H9 (cell line): ENCODE measurements around the gene EPAS1. TPM values are rescaled to one million over a fixed set of nuclear protein-coding genes. Genes with fewer than 3 reads are reported as not detected.

Source experiments
- DNase-seq: peaks from one replicate; pipeline ENCODE4 v3.0.0-alpha.2; 2017
- H2AFZ ChIP-seq: one replicate; pipeline ENCODE4 v1.6.1; 2013; ENCODE audit warnings: mild to moderate bottlenecking, low read length, control low read depth, moderate library complexity
- H2AK5ac ChIP-seq: 2 replicates; pipeline ENCODE4 v1.6.1; 2013; ENCODE audit warnings: low read length, control low read depth, mixed read lengths; ENCODE audit not compliant: insufficient read length
- H2BK120ac ChIP-seq: one replicate; pipeline ENCODE4 v1.6.1; 2013; ENCODE audit warnings: low read depth, mild to moderate bottlenecking, low read length, control low read depth, inconsistent platforms; ENCODE audit not compliant: poor library complexity, severe bottlenecking
- H2BK12ac ChIP-seq: 2 replicates; pipeline ENCODE4 v1.6.1; 2013; ENCODE audit warnings: low read length, control low read depth, mixed read lengths, low read depth; ENCODE audit not compliant: insufficient read length
- H2BK15ac ChIP-seq: 2 replicates; pipeline ENCODE4 v1.6.1; 2013; ENCODE audit warnings: low read depth, low read length, control low read depth
- H2BK20ac ChIP-seq: one replicate; pipeline ENCODE4 v1.6.1; 2013; ENCODE audit warnings: low read depth, mild to moderate bottlenecking, low read length, control low read depth, inconsistent platforms; ENCODE audit not compliant: poor library complexity, severe bottlenecking
- H2BK5ac ChIP-seq: 2 replicates; pipeline ENCODE4 v1.6.1; 2013; ENCODE audit warnings: low read length, control low read depth, mixed read lengths; ENCODE audit not compliant: insufficient read length
- H3K14ac ChIP-seq: 2 replicates; pipeline ENCODE4 v1.6.1; 2013; ENCODE audit warnings: low read length, control low read depth; ENCODE audit not compliant: insufficient read depth
- H3K18ac ChIP-seq: 2 replicates; pipeline ENCODE4 v1.6.1; 2013; ENCODE audit warnings: low read depth, mild to moderate bottlenecking, mixed read lengths, low read length, control low read depth; ENCODE audit not compliant: insufficient read length
- H3K23ac ChIP-seq: 2 replicates; pipeline ENCODE4 v1.6.1; 2013; ENCODE audit warnings: low read length, control low read depth, mixed read lengths, low read depth; ENCODE audit not compliant: insufficient read length
- H3K23me2 ChIP-seq: 2 replicates; pipeline ENCODE4 v1.6.1; 2013; ENCODE audit warnings: low read depth, mild to moderate bottlenecking, mixed read lengths, low read length, control low read depth; ENCODE audit not compliant: insufficient read length, poor library complexity, severe bottlenecking
- H3K27ac ChIP-seq: 2 replicates; pipeline ENCODE4 v1.5.1; 2013; ENCODE audit warnings: low read length, control low read depth, mixed read lengths, low read depth; ENCODE audit not compliant: insufficient read length
- H3K27me3 ChIP-seq: 2 replicates; pipeline ENCODE4 v1.6.1; 2013; ENCODE audit warnings: low read length, control low read depth, inconsistent platforms; ENCODE audit not compliant: insufficient read depth
- H3K4ac ChIP-seq: 2 replicates; pipeline ENCODE4 v1.6.1; 2013; ENCODE audit warnings: low read depth, mild to moderate bottlenecking, control low read depth, inconsistent platforms, low read length, moderate library complexity
- H3K4me1 ChIP-seq: 2 replicates; pipeline ENCODE4 v1.6.1; 2013; ENCODE audit warnings: low read length, control low read depth, inconsistent platforms; ENCODE audit not compliant: insufficient read depth
- H3K4me2 ChIP-seq: 2 replicates; pipeline ENCODE4 v1.6.1; 2013; ENCODE audit warnings: low read length, control low read depth, mixed read lengths; ENCODE audit not compliant: insufficient read length, insufficient read depth
- H3K56ac ChIP-seq: 2 replicates; pipeline ENCODE4 v1.6.1; 2013; ENCODE audit warnings: low read depth, mild to moderate bottlenecking, mixed read lengths, low read length, control low read depth; ENCODE audit not compliant: insufficient read length
- H3K79me1 ChIP-seq: 2 replicates; pipeline ENCODE4 v1.6.1; 2013; ENCODE audit warnings: low read depth, mild to moderate bottlenecking, moderate library complexity, low read length, control low read depth, inconsistent platforms; ENCODE audit not compliant: insufficient read depth, poor library complexity, severe bottlenecking
- H3K79me2 ChIP-seq: 2 replicates; pipeline ENCODE4 v1.6.1; 2013; ENCODE audit warnings: low read length, control low read depth, inconsistent platforms; ENCODE audit not compliant: insufficient read depth
- H3K9ac ChIP-seq: 2 replicates; pipeline ENCODE4 v1.6.1; 2013; ENCODE audit warnings: low read length, control low read depth, mixed read lengths; ENCODE audit not compliant: insufficient read length; ENCODE audit errors: extremely low read depth
- H3K9me3 ChIP-seq: one replicate; pipeline ENCODE4 v1.6.1; 2013; ENCODE audit warnings: low read depth, low read length, inconsistent platforms; ENCODE audit not compliant: control insufficient read depth
- H3T11ph ChIP-seq: one replicate; pipeline ENCODE4 v1.6.1; 2013; ENCODE audit warnings: mild to moderate bottlenecking, low read length, control low read depth, inconsistent platforms
- H4K20me1 ChIP-seq: one replicate; pipeline ENCODE4 v1.6.1; 2013; ENCODE audit not compliant: control insufficient read depth, insufficient read length, insufficient read depth
- H4K5ac ChIP-seq: 2 replicates; pipeline ENCODE4 v1.6.1; 2013; ENCODE audit warnings: low read depth, mild to moderate bottlenecking, mixed read lengths, low read length, control low read depth; ENCODE audit not compliant: insufficient read length
- H4K8ac ChIP-seq: replicated peaks from 2 replicates; pipeline ENCODE4 v1.6.1; 2013; ENCODE audit warnings: low read length, control low read depth, mixed read lengths, low read depth; ENCODE audit not compliant: insufficient read length
- H4K91ac ChIP-seq: 2 replicates; pipeline ENCODE4 v1.6.1; 2013; ENCODE audit warnings: low read depth, mild to moderate bottlenecking, moderate library complexity, mixed read lengths, low read length, control low read depth; ENCODE audit not compliant: insufficient read length
- H3K27ac Mint-ChIP-seq, 3 experiments: 2 replicates in 2 of 3; 3 replicates in 1 of 3; pipeline ENCODE4 v1.8.0; 2020 to 2021; ENCODE audit warnings: mixed read lengths in 3 of 3, mild to moderate bottlenecking in 1 of 3, moderate library complexity in 1 of 3
- H3K27me3 Mint-ChIP-seq: 2 replicates; pipeline ENCODE4 v1.8.0; 2021; ENCODE audit warnings: low read depth, mild to moderate bottlenecking, moderate library complexity, mixed read lengths
- H3K36me3 Mint-ChIP-seq, 3 experiments: 2 replicates in 2 of 3; 3 replicates in 1 of 3; pipeline ENCODE4 v1.8.0; 2020 to 2021; ENCODE audit warnings: low read depth in 3 of 3, mixed read lengths in 3 of 3; ENCODE audit not compliant: insufficient read depth in 1 of 3
- H3K4me1 Mint-ChIP-seq, 2 experiments: 2 replicates each; pipeline ENCODE4 v1.8.0; 2020; ENCODE audit warnings: mixed read lengths in 2 of 2
- H3K4me3 Mint-ChIP-seq, 2 experiments: 2 replicates in 1 of 2; 3 replicates in 1 of 2; pipeline ENCODE4 v1.8.0; 2020 to 2021; ENCODE audit warnings: mild to moderate bottlenecking in 2 of 2, mixed read lengths in 2 of 2, moderate library complexity in 1 of 2
- H3K9me3 Mint-ChIP-seq, 2 experiments: 2 replicates in 1 of 2; 3 replicates in 1 of 2; pipeline ENCODE4 v1.8.0; 2020; ENCODE audit warnings: mild to moderate bottlenecking in 2 of 2, mixed read lengths in 2 of 2, moderate library complexity in 1 of 2
- CTCF ChIP-seq: fragments of 200-600 bp; sonication (generic); conservative IDR thresholded peaks from 3 replicates; pipeline ENCODE4 v1.8.0; 2021; ENCODE audit warnings: antibody characterized with exemption, mild to moderate bottlenecking
- WGBS: extraction: QIAGEN DNeasy Blood & Tissue Kit; methylation state at CpG from one replicate; pipeline ENCODE4 v1.1.7; 2013; ENCODE audit warnings: missing lambda C conversion rate, low lambda C conversion rate, mixed read lengths; ENCODE audit not compliant: insufficient read length; ENCODE audit errors: extremely low coverage; 5-methylcytosine and 5-hydroxymethylcytosine counted together
- total RNA-seq: library from RNA; stranded (reverse); gene quantifications from 2 replicates; pipeline ENCODE4 v1.2.1, GENCODE V29; 2021

The EPAS1 gene
- total RNA-seq, 1 experiment from 2014 or later = 1.1 TPM

DNA sequence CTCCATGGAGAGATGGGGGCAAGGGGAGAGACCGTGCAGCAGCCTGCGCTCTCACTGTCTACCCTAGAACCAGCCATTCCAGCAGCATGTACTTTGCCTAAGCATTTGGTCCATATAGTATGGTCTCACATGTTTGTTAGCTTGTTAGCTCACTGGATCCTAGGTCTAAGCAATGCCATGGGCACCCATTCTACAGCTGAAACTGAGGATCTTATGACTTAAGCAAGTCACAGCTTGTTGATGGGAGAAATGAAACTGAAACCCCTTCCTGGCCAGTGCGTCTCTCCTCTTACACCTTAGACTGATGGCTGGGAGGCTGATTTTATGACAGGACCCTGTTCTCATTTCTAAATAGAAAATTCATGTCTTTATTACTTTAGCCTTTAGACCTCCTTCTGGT, 90.1 kb downstream of the EPAS1 start:
- no peaks in the 10 kb centered on the region for H3K4me1 Mint-ChIP-seq
- Histone ChIP-seq H3K4ac (no peak overlapping the region), H3K27me3 (no peaks in the 10 kb centered on the region), H3K14ac (no peak overlapping the region), H2BK20ac (no peak overlapping the region), H4K91ac (no peak overlapping the region), H3K9me3 (no peaks in the 10 kb centered on the region), H4K8ac (no peak overlapping the region), H3K79me2 (no peaks in the 10 kb centered on the region), H2BK5ac (no peak overlapping the region), H2BK12ac (no peak overlapping the region), H2AK5ac (no peak overlapping the region), H3K56ac (no peak overlapping the region), H4K20me1 (no peaks in the 10 kb centered on the region), H2BK120ac (no peak overlapping the region), H3K4me1 (no peaks in the 10 kb centered on the region), H2BK15ac (no peak overlapping the region), H3K9ac (no peak overlapping the region), H3K4me2 (no peak overlapping the region), H3K18ac (no peak overlapping the region), H3T11ph (no peak overlapping the region), H3K27ac (no peak overlapping the region), H4K5ac (no peak overlapping the region), H3K79me1 (no peaks in the 10 kb centered on the region), H2AFZ (no peak overlapping the region), H3K23ac (no peak overlapping the region), H3K23me2 (no peaks in the 10 kb centered on the region)
- H3K36me3 Mint-ChIP-seq = no peaks in the 10 kb centered on the region
- no peak overlapping the region; a peak in 1 of 7 replicates for H3K27ac Mint-ChIP-seq
- DNase-seq = no peak
- no CpG with 5 or more reads among the region's 3 CpGs for WGBS
- TF ChIP-seq CTCF = no peak
- no peaks in the 10 kb centered on the region; the same call in none of the 2 replicates for H3K27me3 Mint-ChIP-seq
- H3K4me3 Mint-ChIP-seq = no peak overlapping the region
- H3K9me3 Mint-ChIP-seq = no peaks in the 10 kb centered on the region
